Activated naive CD8-positive, alpha-beta T cell treated with anti-CD3 and anti-CD28 coated beads for 36 hours (primary cell): ENCODE measurements around the gene RCSD1. TPM values are rescaled to one million over a fixed set of nuclear protein-coding genes. Genes with fewer than 3 reads are reported as not detected.
"Not testable (repeated sequence)": the region's sequence is repeated elsewhere in the genome, so short reads cannot be mapped to it uniquely, and the experiment has no call there.

Experiments
- DNase-seq: peaks from one replicate; pipeline ENCODE4 v3.0.0; 2021
- H3K27ac Mint-ChIP-seq: one replicate; pipeline ENCODE4 v1.8.0; 2022; ENCODE audit warnings: mild to moderate bottlenecking, moderate library complexity, mixed read lengths
- H3K27me3 Mint-ChIP-seq: one replicate; pipeline ENCODE4 v1.8.0; 2022; ENCODE audit warnings: mild to moderate bottlenecking, mixed read lengths
- H3K36me3 Mint-ChIP-seq: one replicate; pipeline ENCODE4 v1.8.0; 2021; ENCODE audit warnings: mild to moderate bottlenecking, mixed read lengths
- H3K4me1 Mint-ChIP-seq: one replicate; pipeline ENCODE4 v1.8.0; 2021; ENCODE audit warnings: mixed read lengths
- H3K4me3 Mint-ChIP-seq: one replicate; pipeline ENCODE4 v1.8.0; 2022; ENCODE audit warnings: mild to moderate bottlenecking, moderate library complexity, mixed read lengths
- H3K9me3 Mint-ChIP-seq: one replicate; pipeline ENCODE4 v1.8.0; 2022; ENCODE audit warnings: mixed read lengths
- total RNA-seq, 2 experiments: library from RNA; stranded (reverse); gene quantifications; one replicate each; pipeline ENCODE4 v1.2.3, GENCODE V29; 2021

The RCSD1 gene
- total RNA-seq, 2 experiments from 2014 or later = 56.4 to 58.2 TPM

DNA sequence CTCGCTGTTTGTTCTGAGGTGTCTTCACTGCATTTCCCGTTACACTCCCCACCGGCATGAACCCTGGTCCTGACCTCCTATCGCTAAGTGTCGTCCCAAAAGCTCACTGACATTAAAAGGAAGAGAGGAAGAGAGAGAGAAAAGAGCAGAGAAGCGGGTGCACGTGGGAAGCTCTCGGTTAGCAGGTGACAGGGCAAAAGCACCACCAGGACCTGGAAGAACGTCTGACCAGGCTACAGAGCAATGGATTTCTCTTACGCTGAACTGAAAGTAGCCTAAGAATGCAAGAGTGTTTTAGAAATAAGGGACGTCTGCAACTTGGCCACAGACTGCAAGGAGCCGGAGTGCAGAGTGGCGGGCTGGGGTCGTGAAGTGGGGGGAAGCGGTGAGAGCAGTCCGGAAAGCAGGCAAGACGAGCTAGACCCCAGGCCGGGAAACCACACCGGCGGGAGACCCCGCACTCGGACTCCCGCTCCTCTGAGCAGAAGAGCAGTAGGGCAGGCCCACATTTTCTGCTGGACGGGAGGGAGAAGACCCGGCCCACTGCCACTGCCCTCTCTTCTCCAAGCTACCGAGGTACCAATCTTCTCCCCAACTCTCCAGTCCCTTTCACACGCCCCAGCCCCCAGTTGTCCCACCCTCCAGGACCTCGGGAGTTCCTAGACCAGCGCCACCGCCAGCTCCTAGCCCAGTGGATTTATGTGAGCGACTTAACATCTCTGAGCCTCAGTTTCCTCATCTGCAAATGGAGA, 83.5 kb downstream of the RCSD1 start:
- Mint-ChIP-seq H3K9me3 (peaks cover 4% of the 10 kb centered on the region), H3K4me3 (peak overlapping the region; percentile 88), H3K4me1 (peaks cover 44% of the 10 kb centered on the region), H3K27me3 (peaks cover 11% of the 10 kb centered on the region), H3K36me3 (peaks cover 7% of the 10 kb centered on the region), H3K27ac (peak overlapping the region; percentile 97)
- DNase-seq = peak; percentile 17

DNA sequence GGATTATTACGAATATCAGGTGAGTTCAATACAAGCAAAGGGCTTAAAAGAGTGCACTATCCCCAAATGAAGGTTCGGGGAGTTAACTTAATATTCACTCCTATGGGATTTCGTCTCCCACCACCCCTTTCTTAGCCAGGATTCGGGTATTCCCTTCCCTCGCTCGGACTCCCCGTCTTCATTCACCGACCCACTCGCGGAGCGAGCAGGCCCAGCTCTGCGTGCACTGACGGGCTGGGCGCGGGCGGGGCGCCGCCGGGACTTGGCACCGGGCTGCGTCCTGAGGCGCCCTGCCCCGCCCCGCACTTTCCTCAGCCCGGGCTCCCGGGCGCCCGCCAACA, 84.0 kb downstream of the RCSD1 start:
- Mint-ChIP-seq H3K4me1 (peaks cover 39% of the 10 kb centered on the region), H3K4me3 (peak overlapping the region; percentile 88), H3K9me3 (peaks cover 4% of the 10 kb centered on the region), H3K27ac (peak overlapping the region; percentile 97), H3K36me3 (peaks cover 7% of the 10 kb centered on the region), H3K27me3 (peaks cover 11% of the 10 kb centered on the region)
- peak; percentile 84 for DNase-seq

DNA sequence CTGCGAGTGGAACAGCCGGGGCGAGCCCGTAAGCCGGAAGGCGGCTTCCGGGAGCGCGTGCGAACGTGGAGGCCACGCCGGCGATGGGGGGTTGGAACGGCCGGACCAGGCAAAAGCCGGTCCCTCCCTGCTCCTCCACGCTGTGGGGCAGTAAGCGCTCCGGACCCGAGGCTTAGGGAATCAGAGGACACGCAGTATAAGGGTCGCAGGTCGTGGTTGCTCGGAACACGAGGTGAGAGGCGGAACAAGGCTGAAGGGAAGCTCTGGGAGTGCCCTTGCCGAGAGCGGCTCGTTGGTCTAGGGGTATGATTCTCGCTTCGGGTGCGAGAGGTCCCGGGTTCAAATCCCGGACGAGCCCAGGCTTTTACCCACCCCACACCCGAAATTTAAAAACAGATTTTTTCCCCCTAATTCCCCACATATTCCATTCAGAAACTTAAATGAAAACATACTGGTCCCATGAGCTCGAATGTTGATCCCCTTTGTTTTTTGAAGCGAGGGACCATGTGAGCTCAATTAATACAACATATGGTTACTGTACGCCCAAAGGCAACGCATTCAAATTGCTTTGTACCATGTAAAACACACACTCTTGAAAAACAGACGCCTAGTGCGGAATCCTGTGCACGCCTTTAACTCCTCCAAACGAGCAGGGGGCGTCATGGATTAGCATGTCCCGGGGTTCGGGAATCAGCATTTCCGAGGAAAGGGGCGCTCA, 84.6 kb downstream of the RCSD1 start:
- Mint-ChIP-seq H3K4me3 (peak overlapping the region; percentile 88), H3K27me3 (peaks cover 11% of the 10 kb centered on the region), H3K9me3 (peaks cover 4% of the 10 kb centered on the region), H3K4me1 (peaks cover 40% of the 10 kb centered on the region), H3K27ac (peak overlapping the region; percentile 97), H3K36me3 (peaks cover 7% of the 10 kb centered on the region)
- DNase-seq = peak; percentile 81

GRCh38 chr1:167715157-167715999, 85.3 kb downstream of the RCSD1 start:
- Mint-ChIP-seq H3K27me3 (peaks cover 11% of the 10 kb centered on the region), H3K27ac (peak overlapping the region; percentile 97), H3K4me1 (peaks cover 35% of the 10 kb centered on the region), H3K4me3 (peak overlapping the region; percentile 88), H3K36me3 (peaks cover 7% of the 10 kb centered on the region), H3K9me3 (peaks cover 4% of the 10 kb centered on the region)
- DNase-seq = peak; percentile 83

- H3K9me3 Mint-ChIP-seq = peaks cover 4% of the 10 kb centered on the region
- peaks cover 11% of the 10 kb centered on the region for H3K27me3 Mint-ChIP-seq
- peak overlapping the region; percentile 88 for H3K4me3 Mint-ChIP-seq
- no peak for DNase-seq
- H3K4me1 Mint-ChIP-seq = peaks cover 32% of the 10 kb centered on the region
- peaks cover 7% of the 10 kb centered on the region for H3K36me3 Mint-ChIP-seq
- peak overlapping the region; percentile 97 for H3K27ac Mint-ChIP-seq
Observed at GRCh38 chr1:167716000-167716271, 85.9 kb downstream of the RCSD1 start.

GRCh38 chr1:167717351-167717750, 87.3 kb downstream of the RCSD1 start:
- peaks cover 35% of the 10 kb centered on the region for H3K4me1 Mint-ChIP-seq
- peak overlapping the region; percentile 62 for H3K4me3 Mint-ChIP-seq
- H3K36me3 Mint-ChIP-seq = peaks cover 7% of the 10 kb centered on the region
- H3K27ac Mint-ChIP-seq = no peak overlapping the region
- no peak for DNase-seq
- H3K9me3 Mint-ChIP-seq = peaks cover 4% of the 10 kb centered on the region
- peaks cover 11% of the 10 kb centered on the region for H3K27me3 Mint-ChIP-seq

GRCh38 chr1:167718914-167719691, 89.1 kb downstream of the RCSD1 start:
- peaks cover 11% of the 10 kb centered on the region for H3K27me3 Mint-ChIP-seq
- no peak overlapping the region for H3K27ac Mint-ChIP-seq
- peaks cover 4% of the 10 kb centered on the region for H3K9me3 Mint-ChIP-seq
- peaks cover 35% of the 10 kb centered on the region for H3K4me1 Mint-ChIP-seq
- no peak for DNase-seq
- no peak overlapping the region for H3K4me3 Mint-ChIP-seq
- H3K36me3 Mint-ChIP-seq = peaks cover 8% of the 10 kb centered on the region

GRCh38 chr1:167719715-167720421, 89.8 kb downstream of the RCSD1 start:
- H3K9me3 Mint-ChIP-seq, DNase-seq, H3K4me3 Mint-ChIP-seq, H3K27me3 Mint-ChIP-seq, H3K27ac Mint-ChIP-seq, H3K36me3 Mint-ChIP-seq: not testable (repeated sequence)
- peaks cover 33% of the 10 kb centered on the region for H3K4me1 Mint-ChIP-seq

DNA sequence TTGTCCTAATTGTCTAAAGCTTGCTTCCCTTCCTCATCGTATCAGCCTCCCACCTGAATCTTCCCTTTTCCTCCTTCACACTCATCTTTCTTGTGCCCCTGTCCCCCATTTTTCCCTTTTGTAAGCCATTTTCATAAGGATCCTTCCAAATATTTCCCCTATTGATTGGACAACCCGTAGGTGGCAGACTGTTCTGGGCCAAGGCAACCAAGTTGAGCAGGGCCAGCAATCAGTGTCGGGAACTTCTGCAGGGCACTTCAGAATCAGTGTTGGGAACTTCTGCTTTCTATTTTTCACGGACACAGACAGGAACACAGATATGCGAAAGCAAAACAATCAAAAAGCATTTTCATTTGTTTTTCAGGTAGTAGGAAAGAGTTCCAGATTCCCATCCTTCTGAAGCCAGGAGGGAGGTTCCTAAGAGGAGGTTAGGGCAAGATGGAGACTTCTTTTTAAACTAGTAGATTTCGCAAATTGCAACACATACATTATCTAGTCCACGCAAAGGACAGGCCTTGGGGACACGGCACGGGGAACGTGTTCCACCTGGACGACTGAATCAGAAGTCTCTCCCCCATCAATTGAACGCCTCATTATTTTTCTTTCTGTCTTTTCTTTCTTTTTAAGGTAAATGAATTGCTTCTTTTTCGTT, 91.1 kb downstream of the RCSD1 start:
- peak overlapping the region; percentile 2 for H3K27ac Mint-ChIP-seq
- H3K9me3 Mint-ChIP-seq = no peaks in the 10 kb centered on the region
- H3K4me3 Mint-ChIP-seq = peak overlapping the region; percentile 92
- H3K36me3 Mint-ChIP-seq = peaks cover 5% of the 10 kb centered on the region
- no peak for DNase-seq
- H3K4me1 Mint-ChIP-seq = peaks cover 30% of the 10 kb centered on the region
- H3K27me3 Mint-ChIP-seq = no peaks in the 10 kb centered on the region

GRCh38 chr1:167721617-167722151, 91.7 kb downstream of the RCSD1 start, which contains the start of gene MPZL1:
Gene MPZL1 (plus strand): TSS chr1:167721982. CDS start chr1:167722152, 170 bp downstream.
- H3K27me3 Mint-ChIP-seq = no peaks in the 10 kb centered on the region
- peak within 1 kb of the TSS; percentile 73 for H3K27ac Mint-ChIP-seq
- peaks cover 32% of the 10 kb centered on the region for H3K4me1 Mint-ChIP-seq
- H3K9me3 Mint-ChIP-seq = no peaks in the 10 kb centered on the region
- peak within 1 kb of the TSS; percentile 92 for H3K4me3 Mint-ChIP-seq
- H3K36me3 Mint-ChIP-seq = peaks cover 5% of the 10 kb centered on the region
- DNase-seq = peak; percentile 92

- Mint-ChIP-seq H3K9me3 (no peaks in the 10 kb centered on the region), H3K4me3 (peak overlapping the region; percentile 92), H3K27ac (no peak overlapping the region), H3K36me3 (peaks cover 5% of the 10 kb centered on the region), H3K4me1 (peaks cover 26% of the 10 kb centered on the region), H3K27me3 (no peaks in the 10 kb centered on the region)
- peak; percentile 45 for DNase-seq
Observed at GRCh38 chr1:167722152-167722869, 92.3 kb downstream of the RCSD1 start.

DNA sequence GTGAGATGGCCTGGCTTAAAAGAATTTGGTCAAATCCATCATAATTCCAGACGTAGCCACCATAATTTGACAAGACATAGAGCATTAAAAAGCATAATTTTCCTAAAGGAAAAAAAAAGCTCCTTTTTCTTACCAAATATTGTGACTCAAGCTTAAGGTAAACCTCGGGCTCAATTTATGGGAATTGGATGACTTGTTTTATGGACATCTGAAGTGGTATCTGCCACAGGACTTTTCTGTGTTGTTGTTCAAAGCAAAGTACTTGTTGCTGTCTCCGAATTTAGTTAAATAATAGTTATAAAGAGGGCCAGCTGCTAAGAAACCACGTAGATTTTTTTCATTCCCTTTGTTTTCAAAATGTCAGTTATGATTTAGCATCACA, 92.8 kb downstream of the RCSD1 start:
- H3K4me1 Mint-ChIP-seq = peaks cover 26% of the 10 kb centered on the region
- peaks cover 5% of the 10 kb centered on the region for H3K36me3 Mint-ChIP-seq
- H3K9me3 Mint-ChIP-seq = no peaks in the 10 kb centered on the region
- H3K4me3 Mint-ChIP-seq = peak overlapping the region; percentile 92
- no peak for DNase-seq
- H3K27ac Mint-ChIP-seq = no peak overlapping the region
- no peaks in the 10 kb centered on the region for H3K27me3 Mint-ChIP-seq

- Mint-ChIP-seq H3K4me1 (peaks cover 26% of the 10 kb centered on the region), H3K4me3 (no peak overlapping the region), H3K9me3 (no peaks in the 10 kb centered on the region), H3K27me3 (no peaks in the 10 kb centered on the region), H3K36me3 (peaks cover 5% of the 10 kb centered on the region), H3K27ac (no peak overlapping the region)
- DNase-seq = no peak
Observed at GRCh38 chr1:167723707-167724323, 93.8 kb downstream of the RCSD1 start.
